GM12892 (cell line): ENCODE measurements around the gene ZMIZ1.

Experiments used
- POLR2A ChIP-seq: IDR thresholded peaks from 2 replicates; pipeline ENCODE4 v1.6.1; 2011; ENCODE audit warnings: low read depth, low read length, control low read depth
- POLR2AphosphoS5 ChIP-seq: IDR thresholded peaks from 2 replicates; pipeline ENCODE4 v1.6.1; 2011; ENCODE audit warnings: low read depth, low read length, control low read depth
- TAF1 ChIP-seq: IDR thresholded peaks from 2 replicates; pipeline ENCODE4 v1.6.1; 2011; ENCODE audit warnings: low read depth, mild to moderate bottlenecking, control low read depth, low read length, borderline replicate concordance

- TF ChIP-seq TAF1 (no peak), POLR2AphosphoS5 (no peak), POLR2A (no peak)
Measured at GRCh38 chr10:79094412-79095175, 25.8 kb downstream of the ZMIZ1 start.
